ENCODE results near the gene IPO8.
A peak's percentile ranks its signal among the peaks of the same experiment; 100 is the strongest.

Gene IPO8

GRCh38 chr12:30696943-30697342 is 1.3 kb upstream of the IPO8 start:
- CTCF ChIA-PET: interaction anchor here (1.0 kb wide), 1 partner anchor 57 kb away, joined by 3 read pairs; no protein-coding TSS in a partner anchor
- DNase-seq (ENCODE audit: extremely low spot score): no peak
- POLR2A ChIA-PET: interaction anchor here (1.3 kb wide), 1 partner anchor 99 kb away, joined by 3 read pairs; no protein-coding TSS in a partner anchor
- no peak for TF ChIP-seq SP1 (IDR thresholded peaks at IDR 0.05)
- no peak for TF ChIP-seq FOXA1 (IDR thresholded peaks at IDR 0.05)
- no peak for TF ChIP-seq FOXM1 (IDR thresholded peaks at IDR 0.05; ENCODE audit: borderline replicate concordance)
- no peak for TF ChIP-seq LEF1 (IDR thresholded peaks at IDR 0.05; ENCODE audit: borderline replicate concordance)
- no peak for TF ChIP-seq FOXK2 (IDR thresholded peaks at IDR 0.05)
- no peak for TF ChIP-seq ELF4 (IDR thresholded peaks at IDR 0.05)
- no peak for TF ChIP-seq CTBP1 (IDR thresholded peaks at IDR 0.05; ENCODE audit: borderline replicate concordance)
- no peak for TF ChIP-seq HDGF (IDR thresholded peaks at IDR 0.05; ENCODE audit: borderline replicate concordance)
- no peak for TF ChIP-seq ARNT (IDR thresholded peaks at IDR 0.05)
- TF ChIP-seq PKNOX1 (IDR thresholded peaks at IDR 0.05): no peak
- no peak for TF ChIP-seq ZNF384 (IDR thresholded peaks at IDR 0.05)
- TF ChIP-seq TARDBP (IDR thresholded peaks at IDR 0.05): no peak
- no peak for TF ChIP-seq SUZ12 (IDR thresholded peaks at IDR 0.05)

GRCh38 chr12:30696486-30696885 is 817 bp upstream of the IPO8 start:
- DNase-seq (ENCODE audit: extremely low spot score): no peak
- POLR2A ChIA-PET: interaction anchor here (0.8 to 1.3 kb wide), 5 partner anchors 9 to 100 kb away, joined by 3 to 6 read pairs (median 4); no protein-coding TSS in a partner anchor
- no peak for TF ChIP-seq ZNF384 (IDR thresholded peaks at IDR 0.05)
- TF ChIP-seq ARNT (IDR thresholded peaks at IDR 0.05): no peak
- no peak for TF ChIP-seq ELF4 (IDR thresholded peaks at IDR 0.05)
- TF ChIP-seq TARDBP (IDR thresholded peaks at IDR 0.05): no peak
- TF ChIP-seq HDGF (IDR thresholded peaks at IDR 0.05; ENCODE audit: borderline replicate concordance): no peak
- no peak for TF ChIP-seq CTBP1 (IDR thresholded peaks at IDR 0.05; ENCODE audit: borderline replicate concordance)
- TF ChIP-seq BHLHE40 (IDR thresholded peaks at IDR 0.05; ENCODE audit: borderline replicate concordance): no peak
- TF ChIP-seq PKNOX1 (IDR thresholded peaks at IDR 0.05): no peak
- no peak for TF ChIP-seq LEF1 (IDR thresholded peaks at IDR 0.05; ENCODE audit: borderline replicate concordance)
- TF ChIP-seq FOXK2 (IDR thresholded peaks at IDR 0.05): no peak
- no peak for TF ChIP-seq NFRKB (IDR thresholded peaks at IDR 0.05)
- no peak for TF ChIP-seq FOXA1 (IDR thresholded peaks at IDR 0.05)
- no peak for TF ChIP-seq SUZ12 (IDR thresholded peaks at IDR 0.05)
- TF ChIP-seq SP1 (IDR thresholded peaks at IDR 0.05): no peak
- TF ChIP-seq FOXM1 (IDR thresholded peaks at IDR 0.05; ENCODE audit: borderline replicate concordance): no peak
- TF ChIP-seq L3MBTL2 (conservative IDR thresholded peaks at IDR 0.05): no peak
- CTCF ChIA-PET: no interaction called here

- CTCF ChIA-PET: interaction anchor here (0.6 to 1.0 kb wide), 4 partner anchors 29 to 1925 kb away, joined by 3 to 4 read pairs (median 3); no protein-coding TSS in a partner anchor
Measured at GRCh38 chr12:30696103-30696408, 387 bp upstream of the IPO8 start.

GRCh38 chr12:30694412-30695198 is 1.1 kb downstream of the IPO8 start:
- DNase-seq (ENCODE audit: extremely low spot score): peak; percentile 45
- no peak for TF ChIP-seq BHLHE40 (IDR thresholded peaks at IDR 0.05; ENCODE audit: borderline replicate concordance)
- no peak for TF ChIP-seq ARNT (IDR thresholded peaks at IDR 0.05)
- no peak for TF ChIP-seq FOXK2 (IDR thresholded peaks at IDR 0.05)
- no peak for TF ChIP-seq SUZ12 (IDR thresholded peaks at IDR 0.05)
- no peak for TF ChIP-seq FOXM1 (IDR thresholded peaks at IDR 0.05; ENCODE audit: borderline replicate concordance)
- TF ChIP-seq NFRKB (IDR thresholded peaks at IDR 0.05): no peak
- no peak for TF ChIP-seq SP1 (IDR thresholded peaks at IDR 0.05)
- peak; percentile 46; the same call in 1 of the 2 replicates for TF ChIP-seq L3MBTL2 (conservative IDR thresholded peaks at IDR 0.05)
- CTCF ChIA-PET: interaction anchor here (1.0 kb wide), 1 partner anchor 30 kb away, joined by 3 read pairs; no protein-coding TSS in a partner anchor
- POLR2A ChIA-PET: interaction anchor here (1.0 to 1.5 kb wide), 3 partner anchors 15 to 60 kb away, joined by 3 to 7 read pairs (median 3); partner anchors contain the start of gene CAPRIN2

More at GRCh38 chr12:30696103-30696408, 387 bp upstream of the IPO8 start:
- POLR2A ChIA-PET: interaction anchor here (0.8 to 1.5 kb wide), 9 partner anchors 10 to 100 kb away, joined by 3 to 7 read pairs (median 4); no protein-coding TSS in a partner anchor
- TF ChIP-seq FOXK2 (IDR thresholded peaks at IDR 0.05) (no peak), L3MBTL2 (conservative IDR thresholded peaks at IDR 0.05) (peak; percentile 19)
- DNase-seq (ENCODE audit: extremely low spot score): no peak

- no peak for DNase-seq (ENCODE audit: extremely low spot score)
- POLR2A ChIA-PET: no interaction called here
- TF ChIP-seq PKNOX1 (IDR thresholded peaks at IDR 0.05) (no peak), BHLHE40 (IDR thresholded peaks at IDR 0.05; ENCODE audit: borderline replicate concordance) (no peak), SP1 (IDR thresholded peaks at IDR 0.05) (no peak), FOXK2 (IDR thresholded peaks at IDR 0.05) (no peak), LEF1 (IDR thresholded peaks at IDR 0.05; ENCODE audit: borderline replicate concordance) (no peak), L3MBTL2 (conservative IDR thresholded peaks at IDR 0.05) (no peak), NFRKB (IDR thresholded peaks at IDR 0.05) (no peak), SUZ12 (IDR thresholded peaks at IDR 0.05) (no peak), ELF4 (IDR thresholded peaks at IDR 0.05) (no peak)
- CTCF ChIA-PET: no interaction called here
Measured at GRCh38 chr12:30692470-30692869, 3.2 kb downstream of the IPO8 start.
